SK-N-SH (cell line): ENCODE measurements around the gene TRMT1L. TPM values are rescaled to one million over a fixed set of nuclear protein-coding genes. Genes with fewer than 3 reads are reported as not detected.

Source experiments
- CTCF ChIA-PET: fragments of 300-600, 350-600 bp; formaldehyde crosslinking; extraction: SDS; loops from one replicate; lab custom pipeline; 2021; lab: Yijun Ruan, JAX
- POLR2A ChIA-PET: fragments of 350-600 bp; sonication (Branson Sonifier 250); formaldehyde crosslinking; extraction: SDS; loops from one replicate; lab custom pipeline; 2020; ENCODE audit warnings: antibody characterized with exemption, inconsistent platforms; lab: Yijun Ruan, JAX
- DNase-seq: peaks from one replicate; pipeline ENCODE4 v3.0.0; 2012
- H2AFZ ChIP-seq: fragments of 200-600 bp; sonication (generic); 2 replicates; pipeline ENCODE4 v1.8.1; 2016; ENCODE audit warnings: antibody characterized with exemption, mild to moderate bottlenecking, low read depth
- H3F3A ChIP-seq: fragments of 200-600 bp; sonication (generic); replicated peaks from 2 replicates; pipeline ENCODE3; 2016; ENCODE audit warnings: antibody characterized with exemption, mild to moderate bottlenecking; ENCODE audit not compliant: insufficient read depth
- H3K27ac ChIP-seq, 2 experiments: fragments of 200-500 bp in 1 of 2; fragments of 200-600 bp in 1 of 2; sonication (Bioruptor generic) in 1 of 2; sonication (generic), shearing (Covaris generic) in 1 of 2; 2 replicates each; pipeline versions ENCODE4 v1.5.1 to v1.6.1; 2014 to 2016; ENCODE audit warnings: low read depth in 2 of 2, inconsistent platforms in 1 of 2, low read length in 1 of 2, mild to moderate bottlenecking in 1 of 2, mixed read lengths in 1 of 2
- H3K27me3 ChIP-seq: fragments of 200-600 bp; sonication (generic), shearing (Covaris generic); 2 replicates; pipeline ENCODE4 v1.6.1; 2016; ENCODE audit warnings: mixed run types; ENCODE audit not compliant: insufficient read depth
- H3K36me3 ChIP-seq, 2 experiments: fragments of 200-500 bp in 1 of 2; fragments of 200-600 bp in 1 of 2; sonication (Bioruptor generic) in 1 of 2; sonication (generic) in 1 of 2; replicated peaks in 1 of 2; 2 replicates each; pipeline versions ENCODE3 to v1.5.1; 2014 to 2016; ENCODE audit warnings: low read length in 1 of 2, mild to moderate bottlenecking in 1 of 2; ENCODE audit not compliant: insufficient read depth in 2 of 2, control insufficient read depth in 1 of 2
- H3K4me1 ChIP-seq, 2 experiments: fragments of 200-500 bp in 1 of 2; fragments of 200-600 bp in 1 of 2; sonication (Bioruptor generic) in 1 of 2; sonication (generic), shearing (Covaris generic) in 1 of 2; 2 replicates each; pipeline versions ENCODE4 v1.5.1 to v1.6.1; 2014 to 2016; ENCODE audit warnings: low read depth in 1 of 2, low read length in 1 of 2, mixed run types in 1 of 2; ENCODE audit not compliant: insufficient read depth in 2 of 2, control insufficient read depth in 1 of 2
- H3K4me2 ChIP-seq: fragments of 200-600 bp; sonication (generic), shearing (Covaris generic); 2 replicates; pipeline ENCODE4 v1.6.1; 2017; ENCODE audit warnings: mixed run types
- H3K4me3 ChIP-seq, 2 experiments: fragments of 200-500 bp in 1 of 2; fragments of 200-600 bp in 1 of 2; sonication (Bioruptor generic) in 1 of 2; sonication (generic), shearing (Covaris generic) in 1 of 2; 2 replicates each; pipeline versions ENCODE4 v1.5.1 to v1.8.1; 2014 to 2016; ENCODE audit warnings: low read depth in 2 of 2, inconsistent platforms in 1 of 2, low read length in 1 of 2, mild to moderate bottlenecking in 1 of 2, mixed read lengths in 1 of 2, moderate library complexity in 1 of 2
- H3K79me2 ChIP-seq: fragments of 200-600 bp; sonication (generic); 2 replicates; pipeline ENCODE4 v1.8.1; 2017; ENCODE audit warnings: mild to moderate bottlenecking; ENCODE audit not compliant: insufficient read depth
- H3K9ac ChIP-seq: fragments of 200-600 bp; sonication (generic); 2 replicates; pipeline ENCODE4 v1.6.1; 2017; ENCODE audit warnings: mixed run types
- H3K9me2 ChIP-seq: fragments of 200-600 bp; sonication (generic); 2 replicates; pipeline ENCODE4 v1.6.1; 2017; ENCODE audit warnings: mixed run types
- H3K9me3 ChIP-seq: fragments of 200-600 bp; sonication (generic); 2 replicates; pipeline ENCODE4 v1.6.1; 2017; ENCODE audit warnings: mixed run types, mild to moderate bottlenecking, moderate library complexity
- H4K20me1 ChIP-seq: fragments of 200-600 bp; sonication (generic); 2 replicates; pipeline ENCODE4 v1.6.1; 2017; ENCODE audit warnings: mild to moderate bottlenecking, mixed run types; ENCODE audit not compliant: insufficient read depth
- CHD2 ChIP-seq: fragments of 150-350 bp; IDR thresholded peaks from 2 replicates; pipeline ENCODE4 v1.6.1; 2018; ENCODE audit warnings: low read length; ENCODE audit not compliant: partially characterized antibody
- EP300 ChIP-seq, 2 experiments: IDR thresholded peaks; 2 replicates each; pipeline versions ENCODE4 v1.4.0 to v1.6.1; 2012; ENCODE audit warnings: borderline replicate concordance in 1 of 2, low read depth in 1 of 2, low read length in 1 of 2
- FOSL2 ChIP-seq: IDR thresholded peaks from 2 replicates; pipeline ENCODE4 v1.4.0; 2012; ENCODE audit warnings: low read depth, mild to moderate bottlenecking, moderate library complexity, borderline replicate concordance
- FOXM1 ChIP-seq: IDR thresholded peaks from 2 replicates; pipeline ENCODE4 v1.4.0; 2012; ENCODE audit warnings: low read depth, mild to moderate bottlenecking
- GABPA ChIP-seq: IDR thresholded peaks from 2 replicates; pipeline ENCODE4 v1.4.0; 2012; ENCODE audit warnings: low read depth, mild to moderate bottlenecking
- JUND ChIP-seq: IDR thresholded peaks from 2 replicates; pipeline ENCODE4 v1.4.0; 2012
- MXI1 ChIP-seq: IDR thresholded peaks from 2 replicates; pipeline ENCODE4 v1.6.1; 2012; ENCODE audit warnings: mild to moderate bottlenecking, low read depth, low read length, improper control_type of control experiment
- NFIC ChIP-seq: IDR thresholded peaks from 2 replicates; pipeline ENCODE4 v1.4.0; 2012; ENCODE audit warnings: borderline replicate concordance
- POLR2AphosphoS5 ChIP-seq: IDR thresholded peaks from 2 replicates; pipeline ENCODE4 v1.6.1; 2012; ENCODE audit warnings: low read depth, low read length
- RCOR1 ChIP-seq: fragments of 150-350 bp; IDR thresholded peaks from 2 replicates; pipeline ENCODE4 v1.6.1; 2017; ENCODE audit warnings: antibody characterized with exemption, low read length
- RXRA ChIP-seq: IDR thresholded peaks from 2 replicates; pipeline ENCODE4 v1.4.0; 2012; ENCODE audit warnings: low read depth, mild to moderate bottlenecking, borderline replicate concordance
- SIN3A ChIP-seq: IDR thresholded peaks from 2 replicates; pipeline ENCODE4 v1.6.1; 2012; ENCODE audit warnings: low read depth, mild to moderate bottlenecking, low read length, moderate library complexity, borderline replicate concordance
- TAF1 ChIP-seq: IDR thresholded peaks from 2 replicates; pipeline ENCODE4 v1.6.1; 2012; ENCODE audit warnings: low read depth, mild to moderate bottlenecking, low read length, moderate library complexity, borderline replicate concordance
- TCF12 ChIP-seq: IDR thresholded peaks from 2 replicates; pipeline ENCODE4 v1.4.0; 2012
- TEAD4 ChIP-seq: IDR thresholded peaks from 2 replicates; pipeline ENCODE4 v1.4.0; 2012; ENCODE audit warnings: mild to moderate bottlenecking, borderline replicate concordance; ENCODE audit not compliant: insufficient read depth
- YY1 ChIP-seq: IDR thresholded peaks from 2 replicates; pipeline ENCODE4 v1.4.0; 2012; ENCODE audit warnings: low read depth, mild to moderate bottlenecking
- WGBS: methylation state at CpG from one replicate; pipeline ENCODE4 v1.1.6; 2017; ENCODE audit warnings: low lambda C conversion rate; 5-methylcytosine and 5-hydroxymethylcytosine counted together
- polyA plus RNA-seq, 3 experiments: library from polyadenylated mRNA; depleted of rRNA; stranded (reverse); fragments of >200 nt; gene quantifications; 2 replicates each; pipeline ENCODE4 v1.2.3, GENCODE V29; 2012
- TF ChIP-seq, protein P1 (sequence below): fragments of 200-600 bp; sonication (generic); IDR thresholded peaks from 2 replicates; pipeline ENCODE4 v1.6.1; 2017; ENCODE audit warnings: antibody characterized with exemption, mild to moderate bottlenecking, moderate library complexity

TRMT1L gene
- polyA plus RNA-seq, 1 of the 3 experiments (the other 2 are of a cell fraction) = 12.2 TPM

GRCh38 chr1:185156288-185156853 is 382 bp downstream of the TRMT1L start:
- Histone ChIP-seq H3K4me1 (peaks cover 8 to 23% of the 10 kb centered on the region in 2 experiments; a peak in 3 of 4 replicates), H3K9me2 (no peaks in the 10 kb centered on the region), H3K36me3 (peaks cover 5 to 6% of the 10 kb centered on the region in 2 experiments), H3K27me3 (no peaks in the 10 kb centered on the region), H3K27ac (peak overlapping the region; percentile 93 to 100), H2AFZ (peak overlapping the region; percentile 89), H3K9me3 (no peaks in the 10 kb centered on the region), H3K9ac (peak overlapping the region; percentile 89), H3K4me2 (peak overlapping the region; percentile 87), H3K4me3 (peak overlapping the region; percentile 92 to 94), H4K20me1 (no peaks in the 10 kb centered on the region), H3K79me2 (peaks cover 43% of the 10 kb centered on the region), H3F3A (peaks cover 5% of the 10 kb centered on the region)
- 0% methylated on average over 23 of the region's 30 CpGs for WGBS
- no peak for DNase-seq
- ChIA-PET POLR2A (interaction anchor here (2.4 kb wide), 1 partner anchor 110 kb away, joined by 15 read pairs; the partner anchor contains the start of gene RNF2), CTCF (interaction anchor here (1.2 to 8.7 kb wide), 3 partner anchors 9 to 350 kb away, joined by 3 to 75 read pairs (median 8); no protein-coding TSS in a partner anchor)
- TF ChIP-seq TCF12 (no peak), RXRA (no peak), EP300 (IDR thresholded peaks at IDR 0.05; ENCODE audit: borderline replicate concordance in 1 of 2, low read depth in 1 of 2, low read length in 1 of 2) (no peak), NFIC (peak; percentile 33; the same call in 1 of the 2 replicates), JUND (no peak), MXI1 (no peak), POLR2AphosphoS5 (no peak), TAF1 (peak; percentile 30), RCOR1 (no peak), SIN3A (no peak), YY1 (peak; percentile 84), FOSL2 (no peak), TEAD4 (no peak), GABPA (no peak), FOXM1 (0 out of 2 replicates have a peak, but pooled peaks have one; percentile 14), CHD2 (no peak)
- TF ChIP-seq, protein P1, sequence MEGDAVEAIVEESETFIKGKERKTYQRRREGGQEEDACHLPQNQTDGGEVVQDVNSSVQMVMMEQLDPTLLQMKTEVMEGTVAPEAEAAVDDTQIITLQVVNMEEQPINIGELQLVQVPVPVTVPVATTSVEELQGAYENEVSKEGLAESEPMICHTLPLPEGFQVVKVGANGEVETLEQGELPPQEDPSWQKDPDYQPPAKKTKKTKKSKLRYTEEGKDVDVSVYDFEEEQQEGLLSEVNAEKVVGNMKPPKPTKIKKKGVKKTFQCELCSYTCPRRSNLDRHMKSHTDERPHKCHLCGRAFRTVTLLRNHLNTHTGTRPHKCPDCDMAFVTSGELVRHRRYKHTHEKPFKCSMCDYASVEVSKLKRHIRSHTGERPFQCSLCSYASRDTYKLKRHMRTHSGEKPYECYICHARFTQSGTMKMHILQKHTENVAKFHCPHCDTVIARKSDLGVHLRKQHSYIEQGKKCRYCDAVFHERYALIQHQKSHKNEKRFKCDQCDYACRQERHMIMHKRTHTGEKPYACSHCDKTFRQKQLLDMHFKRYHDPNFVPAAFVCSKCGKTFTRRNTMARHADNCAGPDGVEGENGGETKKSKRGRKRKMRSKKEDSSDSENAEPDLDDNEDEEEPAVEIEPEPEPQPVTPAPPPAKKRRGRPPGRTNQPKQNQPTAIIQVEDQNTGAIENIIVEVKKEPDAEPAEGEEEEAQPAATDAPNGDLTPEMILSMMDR = no peak
